BJ (cell line): ENCODE measurements around the gene TRAPPC6A. TPM values are rescaled to one million over a fixed set of nuclear protein-coding genes. Genes with fewer than 3 reads are reported as not detected.

Experiments used
- CTCF ChIA-PET: fragments of 350-600 bp; formaldehyde crosslinking; extraction: SDS; loops from one replicate; lab custom pipeline; 2021; ENCODE audit warnings: antibody characterized with exemption, inconsistent platforms; lab: Yijun Ruan, JAX
- POLR2A ChIA-PET: fragments of 300-600 bp; sonication (Branson Sonifier 250); formaldehyde crosslinking; extraction: SDS; loops from one replicate; lab custom pipeline; 2021; ENCODE audit warnings: antibody characterized with exemption; lab: Charles Lee
- DNase-seq: peaks from one replicate; pipeline ENCODE4 v3.0.0-alpha.2; 2011; ENCODE audit warnings: low read depth
- H3K27me3 ChIP-seq: 2 replicates; pipeline ENCODE4 v1.6.0; 2011; ENCODE audit warnings: low read length; ENCODE audit not compliant: control insufficient read depth, insufficient read depth
- H3K36me3 ChIP-seq: 2 replicates; pipeline ENCODE4 v1.5.1; 2011; ENCODE audit warnings: low read length; ENCODE audit not compliant: control insufficient read depth, insufficient read depth
- H3K4me3 ChIP-seq: 2 replicates; pipeline ENCODE4 v1.5.1; 2011; ENCODE audit warnings: low read depth, mild to moderate bottlenecking, control low read depth, low read length
- CTCF ChIP-seq: IDR thresholded peaks from 2 replicates; pipeline ENCODE4 v1.5.1; 2011; ENCODE audit warnings: low read depth, mild to moderate bottlenecking, control low read depth, inconsistent platforms, low read length, moderate library complexity; ENCODE audit not compliant: insufficient read depth
- polyA plus RNA-seq: library from polyadenylated mRNA; depleted of rRNA; stranded (reverse); fragments of >200 nt; gene quantifications from 2 replicates; pipeline ENCODE4 v1.2.3, GENCODE V29; 2011; rRNA removed

The TRAPPC6A gene
- polyA plus RNA-seq, 1 experiment, result 15.0 TPM

- H3K4me3 ChIP-seq, result no peak overlapping the region
- no peaks in the 10 kb centered on the region for H3K27me3 ChIP-seq
- H3K36me3 ChIP-seq, result no peaks in the 10 kb centered on the region
- no peak for TF ChIP-seq CTCF
- CTCF ChIA-PET, result interaction anchor here (1.2 to 2.9 kb wide), 2 partner anchors 11 to 17 kb away, joined by 3 to 18 read pairs; no protein-coding TSS in a partner anchor
- DNase-seq, result no peak
- POLR2A ChIA-PET, result no interaction called here
These were observed 64.4 kb downstream of the TRAPPC6A start for GRCh38 chr19:45113628-45114027.

Other genes with a start within 250 kb of the TRAPPC6A start
- gene APOC4, start 236.0 kb downstream of the TRAPPC6A start, polyA plus RNA-seq, result not detected in 2 replicates
- gene APOC2, start 232.2 kb downstream of the TRAPPC6A start, polyA plus RNA-seq, result not detected in 2 replicates
- 65.2 and 127 TPM in 2 replicates for gene CLPTM1, start 222.9 kb downstream of the TRAPPC6A start, polyA plus RNA-seq
- gene RELB, start 176.8 kb downstream of the TRAPPC6A start, polyA plus RNA-seq, result 6.7 and 11.6 TPM in 2 replicates
- gene CLASRP, start 139.2 kb downstream of the TRAPPC6A start, polyA plus RNA-seq, result 13.6 and 15.9 TPM in 2 replicates
- 0.09 TPM in 1 of 2 replicates, not detected in the other for gene ZNF296, start 101.8 kb downstream of the TRAPPC6A start, polyA plus RNA-seq
- 17.0 and 25.0 TPM in 2 replicates for gene GEMIN7, start 99.0 kb downstream of the TRAPPC6A start, polyA plus RNA-seq
- gene PPP1R37, start 85.1 kb downstream of the TRAPPC6A start, polyA plus RNA-seq, result 10.8 and 16.1 TPM in 2 replicates
- 0.02 and 0.05 TPM in 2 replicates for gene NKPD1, start 17.3 kb downstream of the TRAPPC6A start, polyA plus RNA-seq
- gene BLOC1S3, start 547 bp upstream of the TRAPPC6A start, polyA plus RNA-seq, result 7.1 and 8.3 TPM in 2 replicates
- gene EXOC3L2, start 67.2 kb upstream of the TRAPPC6A start, polyA plus RNA-seq, result 0.04 TPM in 1 of 2 replicates, not detected in the other
- gene MARK4, start 73.0 kb upstream of the TRAPPC6A start, polyA plus RNA-seq, result 10.9 and 17.1 TPM in 2 replicates
- not detected in 2 replicates for gene CKM, start 144.6 kb upstream of the TRAPPC6A start, polyA plus RNA-seq
- gene KLC3, start 162.5 kb upstream of the TRAPPC6A start, polyA plus RNA-seq, result 0.09 TPM in 1 of 2 replicates, not detected in the other
- 63.7 and 94.6 TPM in 2 replicates for gene ERCC2, start 192.3 kb upstream of the TRAPPC6A start, polyA plus RNA-seq
- 5.4 and 12.3 TPM in 2 replicates for gene PPP1R13L, start 226.8 kb upstream of the TRAPPC6A start, polyA plus RNA-seq
- gene POLR1G, start 228.4 kb upstream of the TRAPPC6A start, polyA plus RNA-seq, result 3.0 and 3.6 TPM in 2 replicates
- gene ERCC1, start 245.7 kb upstream of the TRAPPC6A start, polyA plus RNA-seq, result 84.3 and 121 TPM in 2 replicates